Breast epithelium (tissue), 4 donors: ENCODE results near the gene SVEP1. TPM values are rescaled to one million over a fixed set of nuclear protein-coding genes. Genes with fewer than 3 reads are reported as not detected.

Experiments used
- DNase-seq, 2 donors: peaks; one replicate each; pipeline ENCODE4 v3.0.0-alpha.2; 2019; ENCODE audit warnings: low spot score in 2 of 2
- H3K27ac ChIP-seq, 2 donors: fragments of 200-600 bp; sonication (generic) in 1 of 2; one replicate each; pipeline ENCODE4 v1.5.1; 2016 to 2019; ENCODE audit warnings: mild to moderate bottlenecking in 1 of 2
- H3K27me3 ChIP-seq, 2 donors: fragments of 200-600 bp; sonication (generic) in 1 of 2; one replicate each; pipeline versions ENCODE4 v1.5.1 to v1.6.0; 2017 to 2019; ENCODE audit warnings: control low read depth in 1 of 2, mild to moderate bottlenecking in 1 of 2
- H3K36me3 ChIP-seq: fragments of 200-600 bp; one replicate; pipeline ENCODE4 v1.5.1; 2019
- H3K4me1 ChIP-seq, 2 donors: fragments of 200-600 bp; sonication (generic); one replicate each; pipeline ENCODE4 v1.5.1; 2016 to 2019; ENCODE audit warnings: control low read depth in 1 of 2
- H3K4me3 ChIP-seq, 3 donors: fragments of 200-600 bp; sonication (generic); 1 replicate in 2 of 3; 2 replicates in 1 of 3; pipeline ENCODE4 v1.5.1; 2016 to 2019; ENCODE audit warnings: mild to moderate bottlenecking in 3 of 3, moderate library complexity in 2 of 3
- H3K9me3 ChIP-seq, 2 donors: fragments of 200-600 bp; sonication (generic) in 1 of 2; one replicate each; pipeline ENCODE4 v1.5.1; 2016 to 2019; ENCODE audit warnings: control low read depth in 1 of 2
- POLR2A ChIP-seq: fragments of 450-650 bp; IDR thresholded peaks from one replicate; pipeline ENCODE4 v1.6.1; 2016; ENCODE audit warnings: antibody characterized with exemption, mild to moderate bottlenecking, moderate library complexity
- POLR2AphosphoS5 ChIP-seq, 3 donors: sonication (generic); formaldehyde crosslinking; IDR thresholded peaks; one replicate each; pipeline ENCODE4 v1.6.1; 2017; ENCODE audit warnings: antibody characterized with exemption in 3 of 3
- intact Hi-C: fragments of 100-400 bp; cut with DNase I; formaldehyde crosslinking; loops from one replicate; pipeline ENCODE4 v1.15.1; 2023; ENCODE audit warnings: low total_unique reads
- total RNA-seq, 3 donors: library from RNA; depleted of rRNA; stranded (reverse); fragments of >200 nt; gene quantifications; one replicate each; pipeline ENCODE4 v1.1.0, GENCODE V29; 2016
- TF ChIP-seq, protein P1 (sequence below), 3 donors: fragments of 450-650 bp; IDR thresholded peaks; one replicate each; pipeline ENCODE4 v1.5.1; 2016 to 2017; ENCODE audit warnings: antibody characterized with exemption in 3 of 3, mild to moderate bottlenecking in 3 of 3, moderate library complexity in 3 of 3

SVEP1 gene
- total RNA-seq, 3 donors from 2014 or later, result 54.6 to 158 (median 99.0) TPM

DNA sequence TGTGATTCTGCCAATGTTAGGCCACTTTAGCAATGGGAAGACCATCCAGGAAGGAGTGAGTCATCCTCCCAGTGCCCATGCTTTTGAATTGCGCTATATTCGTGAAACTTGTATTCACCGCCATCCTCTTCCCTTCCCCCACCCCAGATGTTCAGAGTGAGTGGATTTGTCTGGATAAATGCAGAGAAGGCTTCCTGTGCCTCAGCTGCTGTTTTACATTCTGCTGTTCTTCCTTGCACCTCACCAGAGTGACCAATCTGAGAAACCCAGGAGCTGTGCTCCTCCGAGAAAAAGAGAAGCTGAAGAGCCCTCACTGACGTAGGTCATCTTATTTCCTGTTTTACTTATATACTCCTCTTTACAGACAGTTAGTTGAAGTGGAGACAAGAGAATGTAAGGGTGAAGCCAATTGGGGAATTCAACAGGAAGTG, 24.6 kb upstream of the SVEP1 start:
- Histone ChIP-seq H3K27me3 (no peaks in the 10 kb centered on the region), H3K36me3 (no peaks in the 10 kb centered on the region), H3K27ac (no peak overlapping the region), H3K4me1 (no peaks in the 10 kb centered on the region), H3K9me3 (no peaks in the 10 kb centered on the region), H3K4me3 (no peak overlapping the region)
- intact Hi-C loops, result no loop called here
- DNase-seq, result no peak
- TF ChIP-seq POLR2A (no peak), POLR2AphosphoS5 (IDR thresholded peaks at IDR 0.05) (no peak)
- TF ChIP-seq, protein P1, sequence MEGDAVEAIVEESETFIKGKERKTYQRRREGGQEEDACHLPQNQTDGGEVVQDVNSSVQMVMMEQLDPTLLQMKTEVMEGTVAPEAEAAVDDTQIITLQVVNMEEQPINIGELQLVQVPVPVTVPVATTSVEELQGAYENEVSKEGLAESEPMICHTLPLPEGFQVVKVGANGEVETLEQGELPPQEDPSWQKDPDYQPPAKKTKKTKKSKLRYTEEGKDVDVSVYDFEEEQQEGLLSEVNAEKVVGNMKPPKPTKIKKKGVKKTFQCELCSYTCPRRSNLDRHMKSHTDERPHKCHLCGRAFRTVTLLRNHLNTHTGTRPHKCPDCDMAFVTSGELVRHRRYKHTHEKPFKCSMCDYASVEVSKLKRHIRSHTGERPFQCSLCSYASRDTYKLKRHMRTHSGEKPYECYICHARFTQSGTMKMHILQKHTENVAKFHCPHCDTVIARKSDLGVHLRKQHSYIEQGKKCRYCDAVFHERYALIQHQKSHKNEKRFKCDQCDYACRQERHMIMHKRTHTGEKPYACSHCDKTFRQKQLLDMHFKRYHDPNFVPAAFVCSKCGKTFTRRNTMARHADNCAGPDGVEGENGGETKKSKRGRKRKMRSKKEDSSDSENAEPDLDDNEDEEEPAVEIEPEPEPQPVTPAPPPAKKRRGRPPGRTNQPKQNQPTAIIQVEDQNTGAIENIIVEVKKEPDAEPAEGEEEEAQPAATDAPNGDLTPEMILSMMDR (IDR thresholded peaks at IDR 0.05), result no peak

DNA sequence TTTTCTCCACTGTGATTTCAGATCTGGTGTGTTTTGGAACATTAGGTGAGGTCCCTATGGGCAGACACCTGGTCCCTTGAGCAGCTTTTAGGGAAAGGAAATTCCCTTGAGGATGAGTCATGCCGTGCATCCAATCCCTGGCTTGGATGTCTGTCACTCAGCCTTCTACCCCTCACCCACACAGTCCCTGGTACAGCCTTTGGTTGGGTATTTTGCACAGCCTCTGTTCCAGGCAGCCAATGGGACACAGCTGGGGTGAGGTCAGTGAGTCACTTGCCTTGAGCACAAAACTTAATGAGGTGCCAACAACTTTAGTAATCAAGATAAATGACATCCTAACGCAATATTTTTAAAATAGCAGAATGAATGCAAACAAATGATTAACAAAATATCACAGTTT, 22.7 kb upstream of the SVEP1 start:
- intact Hi-C loops, result no loop called here
- no peaks in the 10 kb centered on the region for H3K27me3 ChIP-seq
- H3K9me3 ChIP-seq, result no peaks in the 10 kb centered on the region
- no peak overlapping the region for H3K4me3 ChIP-seq
- H3K36me3 ChIP-seq, result no peaks in the 10 kb centered on the region
- no peak overlapping the region for H3K27ac ChIP-seq
- H3K4me1 ChIP-seq, result no peaks in the 10 kb centered on the region
- no peak for DNase-seq
- TF ChIP-seq, protein P1 (IDR thresholded peaks at IDR 0.05), result no peak
- TF ChIP-seq POLR2AphosphoS5 (IDR thresholded peaks at IDR 0.05) (no peak), POLR2A (no peak)

DNA sequence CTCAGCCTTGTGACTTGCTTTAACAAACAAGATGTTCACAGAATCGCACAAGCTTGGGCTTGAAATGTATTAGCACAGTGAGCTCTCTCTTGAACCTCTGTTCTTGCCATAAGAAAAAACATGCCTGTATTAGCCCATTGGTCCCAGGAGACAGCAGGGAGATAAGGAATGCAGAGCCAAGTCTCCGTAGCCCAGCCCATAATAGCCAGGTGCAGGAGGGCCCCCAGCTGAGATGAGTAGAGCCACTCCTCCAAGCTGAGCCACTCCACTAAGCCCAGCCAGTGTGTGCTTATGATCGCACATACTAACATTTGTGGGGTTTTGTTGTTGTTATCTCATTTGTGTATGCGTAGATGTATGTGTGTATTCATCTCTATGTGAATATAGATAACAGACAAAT, 21.6 kb upstream of the SVEP1 start:
- TF ChIP-seq POLR2A, result no peak
- TF ChIP-seq, protein P1 (IDR thresholded peaks at IDR 0.05), result no peak
- no peak for TF ChIP-seq POLR2AphosphoS5 (IDR thresholded peaks at IDR 0.05)
- Histone ChIP-seq H3K9me3 (no peaks in the 10 kb centered on the region), H3K4me3 (no peak overlapping the region), H3K4me1 (no peaks in the 10 kb centered on the region), H3K27me3 (no peaks in the 10 kb centered on the region), H3K36me3 (no peaks in the 10 kb centered on the region), H3K27ac (no peak overlapping the region)
- intact Hi-C loops, result no loop called here
- DNase-seq, result no peak

DNA sequence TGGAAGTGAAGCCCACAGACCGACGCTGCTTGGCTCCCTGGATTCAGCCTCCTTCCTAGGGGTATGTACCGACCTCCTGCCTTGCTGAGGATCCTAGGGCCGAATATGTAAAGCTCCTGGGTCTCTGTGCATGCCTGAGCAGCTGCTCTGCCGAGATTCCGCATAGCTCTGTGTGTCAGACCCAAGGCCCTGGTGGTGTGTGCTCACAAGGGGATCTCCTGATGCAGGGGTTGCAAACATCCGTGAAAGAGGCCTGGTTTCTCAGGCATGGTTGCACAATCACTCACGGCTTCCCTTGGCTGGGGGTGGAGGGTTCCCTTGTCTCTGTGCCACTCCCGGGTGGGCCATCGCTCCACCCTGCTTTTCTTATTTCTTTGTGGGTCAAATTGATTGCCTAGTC, 19.9 kb upstream of the SVEP1 start:
- Histone ChIP-seq H3K4me1 (no peaks in the 10 kb centered on the region), H3K27me3 (no peaks in the 10 kb centered on the region), H3K4me3 (no peak overlapping the region), H3K27ac (no peak overlapping the region), H3K9me3 (no peaks in the 10 kb centered on the region), H3K36me3 (no peaks in the 10 kb centered on the region)
- intact Hi-C loops, result no loop called here
- TF ChIP-seq POLR2A (no peak), POLR2AphosphoS5 (IDR thresholded peaks at IDR 0.05) (no peak)
- TF ChIP-seq, protein P1 (IDR thresholded peaks at IDR 0.05), result no peak
- DNase-seq, result no peak

DNA sequence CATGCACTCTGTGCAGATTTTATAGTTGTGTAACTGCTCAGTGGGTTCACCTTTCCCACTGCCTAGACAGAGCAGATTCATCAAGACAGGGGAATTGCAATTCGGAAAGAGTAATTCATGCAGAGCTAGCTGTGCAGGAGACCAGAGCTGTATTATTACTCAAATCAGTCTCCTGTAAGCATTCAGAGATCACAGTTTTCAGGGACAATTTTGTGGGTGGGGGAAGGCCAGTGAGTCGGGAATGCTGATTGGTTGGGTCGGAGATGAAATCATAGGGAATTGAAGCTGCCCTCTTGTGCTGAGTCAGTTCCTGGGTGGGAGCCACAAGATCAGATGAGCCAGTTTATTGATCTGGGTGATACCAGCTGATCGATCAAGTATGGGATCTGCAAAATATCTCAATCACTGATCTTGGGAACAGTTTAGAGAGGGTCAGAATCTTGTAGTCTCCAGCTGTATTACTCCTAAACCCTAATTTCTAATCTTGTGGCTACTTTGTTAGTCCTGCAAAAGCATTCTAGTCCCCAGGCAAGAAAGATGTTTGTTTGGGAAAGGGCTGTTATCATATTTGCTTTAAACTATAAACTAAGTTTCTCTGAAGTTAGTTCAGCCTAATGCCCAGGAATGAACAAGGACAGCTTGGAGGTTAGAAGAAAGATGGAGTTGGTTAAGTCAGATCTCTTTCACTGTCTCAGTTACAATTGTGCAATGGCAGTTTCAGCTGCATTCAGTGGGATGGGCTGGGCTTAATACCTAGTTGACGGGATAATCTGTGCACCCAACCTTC, 12.7 kb upstream of the SVEP1 start:
- TF ChIP-seq POLR2AphosphoS5 (IDR thresholded peaks at IDR 0.05) (no peak), POLR2A (no peak)
- TF ChIP-seq, protein P1 (IDR thresholded peaks at IDR 0.05), result no peak
- Histone ChIP-seq H3K27me3 (no peaks in the 10 kb centered on the region), H3K9me3 (no peaks in the 10 kb centered on the region), H3K4me1 (no peaks in the 10 kb centered on the region), H3K4me3 (no peak overlapping the region), H3K27ac (no peak overlapping the region), H3K36me3 (no peaks in the 10 kb centered on the region)
- no peak for DNase-seq
- intact Hi-C loops, result no loop called here
